ENCODE measurements around the gene AOAH. TPM values are rescaled to one million over a fixed set of nuclear protein-coding genes. Genes with fewer than 3 reads are reported as not detected.

Gene AOAH
- total RNA-seq, 1 experiment from 2014 or later = 0.39 TPM

GRCh38 chr7:36750451-36750850, 26.2 kb upstream of the AOAH start:
- H3K27me3 ChIP-seq (ENCODE audit: insufficient read depth, low read length) = no peaks in the 10 kb centered on the region
- no peak overlapping the region for H2BK12ac ChIP-seq (ENCODE audit: insufficient read length, low read depth, low read length)
- Mint-ChIP-seq H3K36me3 (ENCODE audit: insufficient read depth in 1 of 3, low read depth in 3 of 3) (no peaks in the 10 kb centered on the region), H3K4me3 (no peak overlapping the region), H3K27me3 (ENCODE audit: low read depth) (no peaks in the 10 kb centered on the region; the same call in 1 of the 2 replicates), H3K27ac (no peak overlapping the region), H3K9me3 (no peaks in the 10 kb centered on the region), H3K4me1 (peaks cover 7 to 11% of the 10 kb centered on the region in 2 experiments)
- no peaks in the 10 kb centered on the region for H3K23me2 ChIP-seq (ENCODE audit: insufficient read length, low read depth, low read length, poor library complexity, severe bottlenecking)
- H3K4me1 ChIP-seq (ENCODE audit: insufficient read depth, low read length) = no peaks in the 10 kb centered on the region
- no peak overlapping the region for H2BK5ac ChIP-seq (ENCODE audit: insufficient read length, low read length)
- H2AK5ac ChIP-seq (ENCODE audit: insufficient read length, low read length) = no peak overlapping the region
- no peaks in the 10 kb centered on the region for H3K9me3 ChIP-seq (ENCODE audit: control insufficient read depth, low read depth, low read length)
- no peak overlapping the region for H2AFZ ChIP-seq (ENCODE audit: low read length)
- WGBS (ENCODE audit: extremely low coverage, insufficient read length, low lambda C conversion rate) = no CpG with 5 or more reads among the region's 5 CpGs
- H4K91ac ChIP-seq (ENCODE audit: insufficient read length, low read depth, low read length) = no peak overlapping the region
- no peak overlapping the region for H2BK120ac ChIP-seq (ENCODE audit: low read depth, low read length, poor library complexity, severe bottlenecking)
- no peak overlapping the region for H3K23ac ChIP-seq (ENCODE audit: insufficient read length, low read depth, low read length)
- H3K4me2 ChIP-seq (ENCODE audit: insufficient read depth, insufficient read length, low read length) = no peak overlapping the region
- TF ChIP-seq, protein P1, sequence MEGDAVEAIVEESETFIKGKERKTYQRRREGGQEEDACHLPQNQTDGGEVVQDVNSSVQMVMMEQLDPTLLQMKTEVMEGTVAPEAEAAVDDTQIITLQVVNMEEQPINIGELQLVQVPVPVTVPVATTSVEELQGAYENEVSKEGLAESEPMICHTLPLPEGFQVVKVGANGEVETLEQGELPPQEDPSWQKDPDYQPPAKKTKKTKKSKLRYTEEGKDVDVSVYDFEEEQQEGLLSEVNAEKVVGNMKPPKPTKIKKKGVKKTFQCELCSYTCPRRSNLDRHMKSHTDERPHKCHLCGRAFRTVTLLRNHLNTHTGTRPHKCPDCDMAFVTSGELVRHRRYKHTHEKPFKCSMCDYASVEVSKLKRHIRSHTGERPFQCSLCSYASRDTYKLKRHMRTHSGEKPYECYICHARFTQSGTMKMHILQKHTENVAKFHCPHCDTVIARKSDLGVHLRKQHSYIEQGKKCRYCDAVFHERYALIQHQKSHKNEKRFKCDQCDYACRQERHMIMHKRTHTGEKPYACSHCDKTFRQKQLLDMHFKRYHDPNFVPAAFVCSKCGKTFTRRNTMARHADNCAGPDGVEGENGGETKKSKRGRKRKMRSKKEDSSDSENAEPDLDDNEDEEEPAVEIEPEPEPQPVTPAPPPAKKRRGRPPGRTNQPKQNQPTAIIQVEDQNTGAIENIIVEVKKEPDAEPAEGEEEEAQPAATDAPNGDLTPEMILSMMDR (conservative IDR thresholded peaks at IDR 0.05) = no peak
- H3K79me2 ChIP-seq (ENCODE audit: insufficient read depth, low read length) = no peaks in the 10 kb centered on the region
- H4K8ac ChIP-seq (replicated peaks; ENCODE audit: insufficient read length, low read depth, low read length) = no peak overlapping the region
- H3K18ac ChIP-seq (ENCODE audit: insufficient read length, low read depth, low read length) = no peak overlapping the region
- no peak overlapping the region for H3K9ac ChIP-seq (ENCODE audit: extremely low read depth, insufficient read length, low read length)
- H2BK20ac ChIP-seq (ENCODE audit: low read depth, low read length, poor library complexity, severe bottlenecking) = no peak overlapping the region
- no peak for DNase-seq
- no peaks in the 10 kb centered on the region for H4K20me1 ChIP-seq (ENCODE audit: control insufficient read depth, insufficient read depth, insufficient read length)
- no peak overlapping the region for H3K4ac ChIP-seq (ENCODE audit: low read depth, low read length)
- no peak overlapping the region for H2BK15ac ChIP-seq (ENCODE audit: low read depth, low read length)
- no peak overlapping the region for H3T11ph ChIP-seq (ENCODE audit: low read length)
- no peak overlapping the region for H3K14ac ChIP-seq (ENCODE audit: insufficient read depth, low read length)
- H4K5ac ChIP-seq (ENCODE audit: insufficient read length, low read depth, low read length) = no peak overlapping the region
- no peak overlapping the region for H3K27ac ChIP-seq (ENCODE audit: insufficient read length, low read depth, low read length)
- no peak overlapping the region for H3K56ac ChIP-seq (ENCODE audit: insufficient read length, low read depth, low read length)
- H3K79me1 ChIP-seq (ENCODE audit: insufficient read depth, low read depth, low read length, poor library complexity, severe bottlenecking) = no peaks in the 10 kb centered on the region

Measured in H9 (cell line).